ENCODE results near the gene WFIKKN2. TPM values are rescaled to one million over a fixed set of nuclear protein-coding genes. Genes with fewer than 3 reads are reported as not detected.
"Not testable (repeated sequence)": the region's sequence is repeated elsewhere in the genome, so short reads cannot be mapped to it uniquely, and the experiment has no call there.

WFIKKN2 gene, protein sequence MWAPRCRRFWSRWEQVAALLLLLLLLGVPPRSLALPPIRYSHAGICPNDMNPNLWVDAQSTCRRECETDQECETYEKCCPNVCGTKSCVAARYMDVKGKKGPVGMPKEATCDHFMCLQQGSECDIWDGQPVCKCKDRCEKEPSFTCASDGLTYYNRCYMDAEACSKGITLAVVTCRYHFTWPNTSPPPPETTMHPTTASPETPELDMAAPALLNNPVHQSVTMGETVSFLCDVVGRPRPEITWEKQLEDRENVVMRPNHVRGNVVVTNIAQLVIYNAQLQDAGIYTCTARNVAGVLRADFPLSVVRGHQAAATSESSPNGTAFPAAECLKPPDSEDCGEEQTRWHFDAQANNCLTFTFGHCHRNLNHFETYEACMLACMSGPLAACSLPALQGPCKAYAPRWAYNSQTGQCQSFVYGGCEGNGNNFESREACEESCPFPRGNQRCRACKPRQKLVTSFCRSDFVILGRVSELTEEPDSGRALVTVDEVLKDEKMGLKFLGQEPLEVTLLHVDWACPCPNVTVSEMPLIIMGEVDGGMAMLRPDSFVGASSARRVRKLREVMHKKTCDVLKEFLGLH
- not detected in 2 replicates for total RNA-seq

GRCh38 chr17:50835301-50836234 lies at the start of gene WFIKKN2:
Gene WFIKKN2 (plus strand): TSS chr17:50835586. CDS start chr17:50835938, 352 bp downstream.
- no peak for DNase-seq (ENCODE audit: extremely low read depth, low read depth, low spot score)

- no peak for DNase-seq (ENCODE audit: extremely low read depth, low read depth, low spot score)
These were observed 49.3 kb upstream of the WFIKKN2 start for GRCh38 chr17:50785946-50786570.

DNA sequence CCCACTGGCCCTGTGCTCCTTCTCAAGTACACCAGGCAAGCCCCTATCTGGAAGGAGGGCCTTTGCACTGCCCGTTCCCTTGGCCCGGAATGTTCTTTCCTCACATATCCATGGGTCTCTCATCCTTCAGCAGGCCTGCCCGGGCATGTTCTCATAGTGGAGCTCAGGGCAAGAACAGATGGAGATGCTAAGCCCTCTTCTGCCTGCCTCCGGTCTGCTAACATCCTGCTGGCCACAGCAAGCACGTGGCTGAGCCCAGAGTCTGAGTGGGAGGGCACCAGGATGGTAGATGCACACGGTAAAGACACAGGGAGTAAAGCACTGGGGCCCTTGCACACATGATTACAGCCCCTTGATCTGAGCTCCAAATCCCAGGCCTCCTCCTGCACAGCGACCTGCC lies 48.3 kb upstream of the WFIKKN2 start:
- DNase-seq (ENCODE audit: extremely low read depth, low read depth, low spot score), result no peak

- no peak for DNase-seq (ENCODE audit: extremely low read depth, low read depth, low spot score)
These were observed 44.8 kb upstream of the WFIKKN2 start for GRCh38 chr17:50790618-50791017.

DNA sequence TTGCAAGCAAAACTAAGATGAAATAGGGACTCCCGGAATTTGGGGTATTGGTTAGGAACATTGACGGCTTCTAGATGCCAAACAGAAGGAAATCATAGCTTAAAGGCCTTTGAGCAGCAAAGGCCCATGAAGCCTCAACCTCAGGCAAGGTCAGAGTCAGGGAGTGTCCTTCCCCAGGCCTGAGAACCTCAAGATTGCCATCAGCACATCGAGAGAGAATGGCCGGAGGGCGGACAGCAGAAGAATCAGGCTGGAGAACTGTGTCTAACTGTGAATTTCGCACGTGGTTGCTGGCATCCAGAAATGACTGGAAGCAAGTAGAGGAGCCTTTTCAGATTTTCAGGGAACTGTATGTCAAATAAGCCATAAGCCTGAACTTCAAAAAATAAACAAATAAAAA lies 43.3 kb upstream of the WFIKKN2 start:
- no peak for DNase-seq (ENCODE audit: extremely low read depth, low read depth, low spot score)

GRCh38 chr17:50793007-50793406 lies 42.4 kb upstream of the WFIKKN2 start:
- no peak for DNase-seq (ENCODE audit: extremely low read depth, low read depth, low spot score)

- no peak for DNase-seq (ENCODE audit: extremely low read depth, low read depth, low spot score)
These were observed 41.0 kb upstream of the WFIKKN2 start for GRCh38 chr17:50794361-50794760.

DNA sequence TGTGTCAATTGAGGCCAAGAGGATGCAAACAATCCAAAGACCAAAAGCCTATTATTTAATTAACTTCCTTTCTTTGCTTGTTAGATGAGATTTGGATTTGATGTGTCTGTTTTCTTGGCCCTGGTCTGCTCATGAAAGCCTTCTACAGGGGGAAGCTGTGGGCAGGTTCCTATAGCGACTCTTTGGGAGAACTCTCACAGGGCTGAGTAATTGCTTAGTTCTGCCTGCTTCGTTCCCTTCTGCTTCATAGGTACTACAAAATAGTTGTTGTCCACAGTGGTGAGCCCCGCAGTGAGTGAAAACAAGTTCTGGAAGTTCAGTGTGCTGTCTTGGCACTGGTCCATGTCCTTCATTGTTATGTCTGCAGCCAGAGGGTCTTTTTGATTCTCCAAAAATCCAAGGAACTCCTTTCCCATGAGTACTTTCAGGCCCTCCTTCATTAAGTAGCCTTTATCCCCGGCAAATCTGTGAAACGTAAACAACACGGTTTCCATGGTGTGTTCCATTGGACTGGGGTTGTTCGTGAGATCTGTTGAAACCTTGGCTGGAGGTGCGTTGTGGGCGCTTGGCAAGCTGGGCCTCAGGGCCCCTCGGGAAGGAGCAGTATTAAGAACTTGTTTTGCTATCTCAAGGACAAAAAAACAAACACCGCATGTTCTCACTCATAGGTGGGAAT lies 38.1 kb upstream of the WFIKKN2 start:
- DNase-seq (ENCODE audit: extremely low read depth, low read depth, low spot score), result no peak

GRCh38 chr17:50798424-50799288 lies 36.7 kb upstream of the WFIKKN2 start:
- DNase-seq (ENCODE audit: extremely low read depth, low read depth, low spot score), result no peak

GRCh38 chr17:50799582-50799981 lies 35.8 kb upstream of the WFIKKN2 start:
- DNase-seq (ENCODE audit: extremely low read depth, low read depth, low spot score), result no peak

GRCh38 chr17:50800196-50800700 lies 35.1 kb upstream of the WFIKKN2 start:
- no peak for DNase-seq (ENCODE audit: extremely low read depth, low read depth, low spot score)

- no peak for DNase-seq (ENCODE audit: extremely low read depth, low read depth, low spot score)
These were observed 32.5 kb upstream of the WFIKKN2 start for GRCh38 chr17:50802609-50803571.

DNA sequence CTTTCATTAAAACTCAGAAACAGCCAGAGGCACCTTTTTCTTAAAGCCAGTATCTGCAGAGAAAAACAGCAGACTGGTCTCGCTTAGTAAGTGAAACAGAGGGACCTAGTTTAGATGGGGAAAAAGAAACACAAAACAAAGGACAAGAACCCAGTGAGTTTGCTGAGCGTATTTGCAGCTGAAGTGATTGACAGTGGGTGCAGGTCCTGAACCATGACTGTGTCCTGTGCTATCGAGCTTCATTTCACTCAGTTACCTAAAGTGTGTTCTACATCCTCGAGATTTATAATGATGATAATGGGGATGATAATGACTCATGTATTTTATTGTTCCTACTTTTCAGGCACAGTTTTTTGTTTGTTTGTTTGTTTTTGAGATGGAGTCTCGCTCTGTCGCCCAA lies 31.7 kb upstream of the WFIKKN2 start:
- no peak for DNase-seq (ENCODE audit: extremely low read depth, low read depth, low spot score)

- DNase-seq (ENCODE audit: extremely low read depth, low read depth, low spot score), result not testable (repeated sequence)
These were observed 30.5 kb upstream of the WFIKKN2 start for GRCh38 chr17:50804749-50805475.

DNA sequence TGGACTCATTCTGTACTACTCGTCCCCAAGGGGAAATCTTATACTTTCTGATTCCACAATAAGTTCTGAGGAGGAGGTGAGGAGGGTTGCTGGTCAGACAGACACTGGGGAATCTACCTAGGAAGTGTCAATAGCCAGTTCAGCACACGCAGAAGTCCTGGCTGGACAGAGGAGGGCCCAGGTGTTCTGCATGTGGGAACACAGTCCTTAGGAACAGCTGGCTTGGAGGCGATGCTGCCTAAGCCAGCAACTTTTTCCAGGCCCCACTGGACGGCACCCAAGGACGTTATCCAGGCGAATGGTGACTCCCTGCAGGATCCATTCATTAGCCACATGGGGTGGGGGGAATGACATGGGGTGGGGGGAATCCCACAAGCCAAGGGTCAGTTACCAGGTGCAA lies 29.9 kb upstream of the WFIKKN2 start:
- DNase-seq (ENCODE audit: extremely low read depth, low read depth, low spot score), result no peak

DNA sequence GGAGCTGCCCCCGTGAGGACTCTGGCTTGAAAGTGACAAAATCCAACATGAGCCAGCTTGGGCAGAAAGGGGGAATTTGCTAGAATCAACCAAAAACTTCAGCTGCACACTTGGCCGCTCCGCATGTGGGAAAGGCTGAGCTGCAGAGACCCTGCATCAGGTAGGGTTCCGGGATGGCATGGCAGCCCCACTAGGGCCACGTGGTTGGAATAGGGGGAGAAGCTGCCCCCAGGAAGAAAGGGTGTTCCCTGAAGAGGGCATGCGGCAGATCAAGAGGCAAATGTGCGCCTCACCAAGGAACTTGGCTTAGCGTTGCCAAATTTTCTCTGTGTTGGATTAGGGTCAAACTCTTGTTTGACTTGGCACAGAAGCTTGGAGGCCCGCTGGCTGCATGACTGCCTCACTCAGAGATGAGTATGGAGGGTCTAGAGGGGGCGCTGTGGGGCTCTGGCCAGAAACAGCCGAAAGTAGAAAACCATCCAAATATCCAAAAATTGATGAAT lies 29.2 kb upstream of the WFIKKN2 start:
- no peak for DNase-seq (ENCODE audit: extremely low read depth, low read depth, low spot score)

DNA sequence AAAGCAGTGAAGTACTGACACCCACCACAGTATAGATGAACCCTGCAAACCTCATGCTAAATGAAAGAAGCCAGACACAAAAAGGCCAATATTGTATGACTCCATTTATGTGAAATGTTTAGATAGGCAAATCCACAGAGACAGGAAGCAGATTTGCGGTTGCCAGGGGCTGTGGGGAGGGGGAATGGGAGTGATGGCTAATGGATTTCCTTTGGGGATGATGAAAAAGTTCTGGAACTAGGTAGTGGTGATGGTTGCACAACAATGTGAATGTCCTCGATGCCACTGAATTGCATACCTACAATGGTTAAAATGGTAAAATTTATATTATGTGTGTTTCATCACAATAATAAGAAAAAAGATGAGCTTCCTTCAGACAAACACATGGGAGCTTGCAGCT lies 28.4 kb upstream of the WFIKKN2 start:
- no peak for DNase-seq (ENCODE audit: extremely low read depth, low read depth, low spot score)
